ENCODE data around the gene KRT34.
"Not testable (repeated sequence)": the region's sequence is repeated elsewhere in the genome, so short reads cannot be mapped to it uniquely, and the experiment has no call there.

KRT34 gene

DNA sequence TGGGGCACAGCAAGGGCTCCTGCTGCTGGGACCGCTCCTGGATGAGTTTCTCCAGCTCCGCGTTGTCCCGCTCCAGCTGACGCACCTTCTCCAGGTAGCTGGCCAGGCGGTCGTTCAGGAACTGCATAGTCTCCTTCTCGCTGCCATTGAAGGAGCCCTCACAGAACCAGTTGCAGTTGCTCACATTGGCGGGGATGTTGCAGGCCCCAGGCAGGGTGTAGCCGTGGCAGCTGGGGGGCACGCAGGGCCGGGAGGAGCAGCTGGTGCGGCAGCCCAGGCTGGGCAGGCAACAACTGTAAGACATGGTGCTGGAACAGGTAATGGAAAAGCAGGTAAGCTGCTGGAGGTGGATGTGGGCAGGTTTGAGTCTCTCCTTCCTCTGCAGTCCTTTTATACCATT lies at the start of gene KRT34:
KRT34 (minus strand) TSS at position 364 of the 400 bp plus-strand sequence; CDS start at position 304, 60 bp downstream.
- not testable (repeated sequence) for DNase-seq (ENCODE audit: low spot score)

GRCh38 chr17:41430376-41430775 lies 48.3 kb upstream of the KRT34 start:
- not testable (repeated sequence) for DNase-seq (ENCODE audit: low spot score)

- no peak for DNase-seq (ENCODE audit: low spot score)
Measured at GRCh38 chr17:41429667-41430066, 47.6 kb upstream of the KRT34 start.

GRCh38 chr17:41428591-41429291 lies 46.6 kb upstream of the KRT34 start:
- no peak for DNase-seq (ENCODE audit: low spot score)

- no peak for DNase-seq (ENCODE audit: low spot score)
Measured at GRCh38 chr17:41424111-41424635, 42.1 kb upstream of the KRT34 start, which contains the start of gene KRT37. KRT37 (minus strand) TSS chr17:41424585; CDS start chr17:41424523, 62 bp downstream.

DNA sequence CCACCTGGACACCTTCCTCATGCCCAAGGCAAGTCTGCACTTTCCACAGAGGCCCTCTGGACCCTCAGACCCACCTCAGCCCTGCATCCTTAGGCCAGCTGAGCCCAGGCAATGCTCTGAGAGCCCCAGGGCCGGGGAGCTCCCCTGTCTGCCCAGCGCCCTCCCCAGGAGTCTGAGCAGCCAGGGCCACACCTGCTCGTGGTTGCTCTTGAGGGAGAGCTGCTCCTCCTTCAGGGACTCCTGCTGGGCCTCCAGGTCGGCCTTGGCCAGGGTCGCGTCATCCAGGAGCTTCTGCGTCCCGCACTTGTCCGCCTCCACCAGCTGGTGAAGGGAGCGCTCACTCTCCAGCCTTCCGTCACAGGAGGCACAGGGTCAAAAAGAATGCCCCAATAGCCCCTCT lies 40.5 kb upstream of the KRT34 start:
- not testable (repeated sequence) for DNase-seq (ENCODE audit: low spot score)

GRCh38 chr17:41421617-41422016 lies 39.5 kb upstream of the KRT34 start:
- no peak for DNase-seq (ENCODE audit: low spot score)

GRCh38 chr17:41421116-41421515 lies 39.0 kb upstream of the KRT34 start:
- no peak for DNase-seq (ENCODE audit: low spot score)

DNA sequence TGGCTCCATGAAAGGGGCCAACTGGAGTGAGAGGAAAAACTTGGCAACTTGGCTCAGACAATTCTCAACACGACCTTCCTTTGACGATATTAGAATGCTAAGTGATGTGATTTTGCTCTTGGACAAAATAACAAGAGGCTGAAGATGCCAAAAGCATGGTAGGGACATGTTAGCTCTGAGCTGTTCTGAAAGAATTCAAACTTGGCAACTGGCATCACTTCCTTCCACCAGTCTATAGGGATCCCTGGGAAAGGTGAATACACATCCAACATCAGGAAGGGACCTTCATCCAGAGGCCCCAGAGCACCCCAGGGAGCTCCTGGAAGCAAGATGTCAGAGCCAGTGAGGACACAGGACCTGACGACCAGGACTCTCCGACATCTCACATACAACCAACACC lies 38.0 kb upstream of the KRT34 start:
- DNase-seq (ENCODE audit: low spot score): no peak

GRCh38 chr17:41419716-41420115 lies 37.6 kb upstream of the KRT34 start:
- no peak for DNase-seq (ENCODE audit: low spot score)

DNA sequence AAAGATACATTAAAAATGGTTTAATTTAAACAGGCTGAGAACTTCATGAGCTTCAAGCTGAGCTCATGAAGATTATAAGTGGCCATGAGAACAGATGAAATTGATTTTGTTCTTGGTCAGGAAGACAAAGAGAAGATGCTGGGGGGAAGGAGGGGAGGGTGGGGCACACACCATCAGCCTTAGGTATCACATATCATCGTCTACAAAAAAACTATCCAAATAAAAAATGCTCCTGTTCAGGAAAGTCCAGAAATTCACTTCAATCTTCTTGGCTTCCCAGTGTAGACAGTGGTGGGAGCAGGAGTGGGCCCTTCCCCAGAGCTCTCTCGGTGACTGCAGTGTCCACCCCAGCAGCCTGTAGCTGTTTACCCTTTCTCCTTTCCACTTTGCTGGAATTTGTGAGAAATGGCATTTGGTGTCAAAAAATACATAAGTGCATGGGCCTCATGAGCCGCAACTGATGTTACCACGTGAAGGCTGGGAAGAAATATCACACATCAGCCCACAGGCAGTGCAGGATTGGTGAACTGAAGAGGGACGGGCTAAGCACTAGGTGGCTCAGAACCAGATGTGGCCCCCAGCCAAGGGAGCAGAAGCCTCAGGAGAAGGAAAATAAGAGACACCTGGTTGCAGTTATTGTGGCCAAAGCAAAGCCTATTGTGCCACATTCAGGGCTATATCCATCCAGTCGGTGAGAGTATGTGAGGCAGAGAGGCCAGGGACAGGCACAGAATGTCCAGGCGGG lies 36.2 kb upstream of the KRT34 start:
- DNase-seq (ENCODE audit: low spot score): no peak

DNA sequence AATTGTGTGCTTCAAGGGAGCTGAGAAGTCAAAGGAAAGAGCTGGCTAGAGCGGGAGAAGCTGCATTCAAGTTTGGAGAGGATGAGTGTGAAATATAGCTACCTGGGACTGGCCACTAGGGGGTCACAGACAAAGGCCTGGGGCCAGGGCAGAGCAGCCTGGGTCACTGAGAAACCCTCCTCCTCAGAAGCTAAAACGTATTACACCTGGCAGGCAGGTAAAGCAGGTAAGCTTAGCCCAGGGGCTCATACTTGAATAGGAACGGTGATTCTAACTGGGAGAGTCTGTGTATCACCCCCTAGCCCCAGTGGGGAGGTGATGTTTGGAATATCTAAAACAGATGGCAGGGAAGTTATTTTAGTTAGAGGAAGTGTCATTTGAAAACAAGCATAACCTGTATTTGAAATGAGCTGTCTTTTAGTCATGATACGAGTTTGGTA lies 35.5 kb upstream of the KRT34 start:
- no peak for DNase-seq (ENCODE audit: low spot score)

GRCh38 chr17:41417127-41417526 lies 35.0 kb upstream of the KRT34 start:
- no peak for DNase-seq (ENCODE audit: low spot score)

DNA sequence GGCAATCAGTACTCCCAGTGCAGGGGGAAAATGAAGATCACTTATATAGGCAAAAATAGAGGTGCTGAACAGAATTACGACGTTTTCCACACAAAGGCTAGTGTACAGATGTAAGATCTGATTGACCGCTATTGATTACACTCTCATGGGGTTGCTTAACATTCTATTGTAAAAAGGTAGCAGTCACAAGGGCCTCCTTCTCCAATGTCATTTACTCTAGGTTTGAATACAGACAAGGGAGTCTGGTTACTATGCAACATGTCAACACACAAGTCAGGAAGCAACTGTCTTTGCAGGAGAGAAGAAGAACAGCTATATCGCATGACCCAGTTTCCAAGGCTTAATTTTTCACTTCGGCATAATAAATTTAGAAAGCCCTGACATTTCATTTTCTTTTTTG lies 34.4 kb upstream of the KRT34 start:
- no peak for DNase-seq (ENCODE audit: low spot score)

DNA sequence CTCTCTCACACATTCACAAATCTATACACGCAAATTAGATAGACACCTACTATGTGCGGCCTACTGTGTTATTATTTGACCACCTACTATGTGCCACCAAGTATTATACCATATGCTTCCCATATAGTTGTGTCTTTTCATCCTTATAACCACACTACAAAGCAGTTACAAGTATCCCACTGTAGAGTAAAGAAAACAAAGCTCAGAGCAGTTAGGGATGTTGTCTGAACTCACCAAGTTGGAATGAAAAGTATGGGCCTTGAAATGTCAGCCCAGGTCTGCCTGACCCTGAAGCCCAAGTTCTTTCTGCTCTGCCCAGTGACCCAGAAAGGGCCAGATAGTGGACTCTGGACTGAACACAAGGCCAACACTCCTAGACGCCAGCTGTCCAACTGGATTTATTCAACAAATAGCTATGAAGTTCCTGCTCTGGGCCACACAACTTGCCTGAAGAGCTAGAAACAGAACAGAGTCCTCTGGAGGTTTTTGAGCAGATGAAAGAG lies 33.8 kb upstream of the KRT34 start:
- no peak for DNase-seq (ENCODE audit: low spot score)

DNA sequence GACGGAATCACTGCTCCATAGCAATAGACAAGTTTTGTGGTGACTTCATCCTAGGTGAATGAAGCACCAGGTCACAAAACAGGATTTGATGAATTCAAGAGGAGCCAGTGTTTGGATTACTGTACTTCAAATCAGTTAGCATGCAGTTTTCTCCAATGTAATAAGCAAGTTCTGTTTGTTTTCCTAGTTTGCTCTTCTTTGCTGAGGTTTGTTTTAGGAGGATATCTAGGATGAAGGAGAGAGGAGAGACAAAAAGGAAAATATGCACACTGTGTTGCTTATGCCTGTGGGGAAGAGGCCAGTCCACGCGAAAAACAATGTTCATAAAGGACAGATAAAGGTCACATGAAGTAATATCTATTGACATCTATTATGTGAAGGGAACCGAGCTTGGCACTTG lies 33.3 kb upstream of the KRT34 start:
- no peak for DNase-seq (ENCODE audit: low spot score)

- no peak for DNase-seq (ENCODE audit: low spot score)
Measured at GRCh38 chr17:41413982-41414381, 31.9 kb upstream of the KRT34 start.

DNA sequence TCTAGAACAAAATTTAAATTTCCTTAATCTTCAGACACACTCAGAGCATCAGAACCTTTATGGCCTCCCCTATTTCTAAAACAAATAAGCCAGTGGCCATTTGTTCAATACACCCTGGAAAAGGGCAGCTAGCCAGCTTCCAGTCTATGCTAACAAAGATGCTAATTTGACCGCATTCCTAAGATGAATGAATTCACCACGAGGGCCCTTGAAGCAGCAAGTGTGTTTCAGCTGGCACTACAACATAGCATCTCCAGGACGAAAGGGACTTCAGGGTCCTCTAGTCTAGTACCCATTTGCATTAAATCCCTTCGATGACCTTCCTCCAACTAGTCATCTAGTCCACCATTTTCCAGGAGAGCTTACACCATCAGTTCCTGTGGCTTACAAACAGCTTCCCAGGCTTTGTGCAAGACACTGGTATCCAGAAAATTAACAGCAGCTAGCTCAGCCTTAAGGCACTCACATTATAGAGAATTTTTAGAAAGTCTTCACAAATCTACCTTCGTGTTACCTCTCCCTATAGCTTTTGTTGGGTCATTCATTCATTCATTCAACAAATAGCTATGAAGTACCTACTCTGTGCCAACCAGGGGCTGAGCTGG lies 31.3 kb upstream of the KRT34 start:
- no peak for DNase-seq (ENCODE audit: low spot score)

- DNase-seq (ENCODE audit: low spot score): no peak
Measured at GRCh38 chr17:41411072-41411840, 29.1 kb upstream of the KRT34 start.

- DNase-seq (ENCODE audit: low spot score): no peak
Measured at GRCh38 chr17:41407226-41407625, 25.1 kb upstream of the KRT34 start.

DNA sequence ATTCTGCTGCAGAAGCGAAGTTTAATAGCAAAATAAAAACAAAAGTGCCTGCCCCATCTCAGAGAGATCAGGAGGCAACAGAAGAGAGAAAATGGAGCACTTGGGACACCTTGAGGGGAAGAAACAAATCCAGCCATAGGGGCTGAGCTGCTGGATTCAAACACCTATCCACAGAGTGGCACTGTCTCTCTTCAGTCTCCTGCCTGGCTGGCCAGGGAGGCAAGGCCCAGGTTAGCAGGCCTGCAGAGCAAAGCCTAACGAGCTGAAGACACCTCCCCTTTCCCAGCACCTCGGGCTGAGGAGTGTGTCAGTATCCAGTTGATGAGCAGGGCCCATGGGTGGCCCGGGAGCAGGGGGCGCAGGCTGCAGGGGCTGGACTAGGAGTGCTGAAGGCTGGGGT lies 24.1 kb upstream of the KRT34 start:
- DNase-seq (ENCODE audit: low spot score): no peak
